Hepatocyte (in vitro differentiated cells): Measurements from ENCODE around the gene CSNK2B. TPM values are rescaled to one million over a fixed set of nuclear protein-coding genes. Genes with fewer than 3 reads are reported as not detected.
A peak's percentile ranks its signal among the peaks of the same experiment; 100 is the strongest.

Experiments used
- DNase-seq: peaks from one replicate; pipeline ENCODE4 v3.0.0-alpha.2; 2016; ENCODE audit warnings: low spot score
- H2AFZ ChIP-seq: fragments of 200-600 bp; sonication (generic); 2 replicates; pipeline ENCODE4 v1.6.0; 2016; ENCODE audit warnings: antibody characterized with exemption, mild to moderate bottlenecking
- H3K27ac ChIP-seq: fragments of 200-600 bp; sonication (generic); 2 replicates; pipeline ENCODE4 v1.5.1; 2016; ENCODE audit warnings: mild to moderate bottlenecking
- H3K27me3 ChIP-seq: fragments of 200-600 bp; sonication (generic); 2 replicates; pipeline ENCODE4 v1.6.1; 2016
- H3K36me3 ChIP-seq: fragments of 200-600 bp; sonication (generic); replicated peaks from 2 replicates; pipeline ENCODE4 v1.5.1; 2016; ENCODE audit warnings: low read depth; ENCODE audit not compliant: insufficient read depth
- H3K4me1 ChIP-seq: fragments of 200-600 bp; sonication (generic); 2 replicates; pipeline ENCODE4 v1.5.1; 2016; ENCODE audit warnings: mild to moderate bottlenecking, moderate library complexity; ENCODE audit not compliant: insufficient read depth
- H3K4me2 ChIP-seq: fragments of 200-600 bp; sonication (generic); 2 replicates; pipeline ENCODE4 v1.6.0; 2016
- H3K4me3 ChIP-seq: fragments of 200-600 bp; sonication (generic); 2 replicates; pipeline ENCODE4 v1.5.1; 2016; ENCODE audit warnings: mild to moderate bottlenecking
- H3K79me2 ChIP-seq: fragments of 200-600 bp; sonication (generic); 2 replicates; pipeline ENCODE4 v1.6.0; 2017; ENCODE audit warnings: mild to moderate bottlenecking
- H3K9me2 ChIP-seq: fragments of 200-600 bp; sonication (generic); replicated peaks from 2 replicates; pipeline ENCODE4 v1.6.0; 2017; ENCODE audit warnings: mild to moderate bottlenecking; ENCODE audit not compliant: insufficient read depth
- H3K9me3 ChIP-seq: fragments of 200-600 bp; sonication (generic); 2 replicates; pipeline ENCODE4 v1.5.1; 2016; ENCODE audit warnings: low read depth, mild to moderate bottlenecking
- H4K20me1 ChIP-seq: fragments of 200-600 bp; sonication (generic); 2 replicates; pipeline ENCODE4 v1.6.0; 2016; ENCODE audit warnings: mild to moderate bottlenecking; ENCODE audit not compliant: insufficient read depth, poor library complexity, severe bottlenecking
- CTCF ChIP-seq: fragments of 200-600 bp; sonication (generic); IDR thresholded peaks from 2 replicates; pipeline ENCODE4 v1.5.1; 2016; ENCODE audit warnings: antibody characterized with exemption, mild to moderate bottlenecking; ENCODE audit not compliant: poor library complexity
- EZH2 ChIP-seq: fragments of 200-600 bp; sonication (generic); IDR thresholded peaks from 2 replicates; pipeline ENCODE4 v1.6.1; 2016; ENCODE audit warnings: antibody characterized with exemption, mild to moderate bottlenecking, borderline replicate concordance
- EZH2phosphoT487 ChIP-seq: fragments of 200-600 bp; sonication (generic); IDR thresholded peaks from one replicate; pipeline ENCODE4 v1.6.1; 2018; ENCODE audit warnings: antibody characterized with exemption, mild to moderate bottlenecking, low read depth, moderate library complexity; ENCODE audit not compliant: unreplicated experiment, severe bottlenecking
- WGBS: methylation state at CpG from one replicate; pipeline ENCODE4 v1.1.6; 2016; ENCODE audit warnings: low lambda C conversion rate; ENCODE audit errors: missing lambda C conversion rate; 5-methylcytosine and 5-hydroxymethylcytosine counted together
- polyA plus RNA-seq: library from polyadenylated mRNA; unstranded; fragments of >200 nt; fragmentation: Nextera tagmentation; extraction: Ambion mirVana; gene quantifications from 2 replicates; pipeline ENCODE4 v1.2.1, GENCODE V29; 2016
- total RNA-seq: library from RNA; depleted of rRNA; stranded (reverse); fragments of >200 nt; gene quantifications from 2 replicates; pipeline ENCODE4 v1.2.3, GENCODE V29; 2014

CSNK2B gene
- total and polyA plus RNA-seq, 2 experiments from 2014 or later, result 155 to 181 TPM

GRCh38 chr6:31620586-31621319 lies 45.1 kb upstream of the CSNK2B start, which contains the start of gene PRRC2A:
PRRC2A (plus strand) TSS chr6:31620715; CDS start chr6:31622790, 2,075 bp downstream.
- Histone ChIP-seq H3K79me2 (peaks cover 46% of the 10 kb centered on the region), H2AFZ (peak within 1 kb of the TSS; percentile 43), H3K4me3 (peak within 1 kb of the TSS; percentile 51), H3K9me2 (no peaks in the 10 kb centered on the region), H3K4me1 (peaks cover 8% of the 10 kb centered on the region), H3K4me2 (peak within 1 kb of the TSS; percentile 91), H4K20me1 (peaks cover 26% of the 10 kb centered on the region), H3K9me3 (no peaks in the 10 kb centered on the region), H3K27me3 (no peaks in the 10 kb centered on the region), H3K36me3 (no peaks in the 10 kb centered on the region), H3K27ac (peak within 1 kb of the TSS; percentile 95)
- WGBS, result 0% methylated on average over 16 of the region's 67 CpGs
- TF ChIP-seq EZH2, result no peak
- no peak for TF ChIP-seq CTCF
- no peak for TF ChIP-seq EZH2phosphoT487
- peak; percentile 98 for DNase-seq

GRCh38 chr6:31621320-31621939 lies 44.5 kb upstream of the CSNK2B start:
- WGBS, result 3% methylated on average over 15 of the region's 15 CpGs
- DNase-seq, result no peak
- Histone ChIP-seq H4K20me1 (peaks cover 26% of the 10 kb centered on the region), H2AFZ (peak overlapping the region; percentile 43), H3K27me3 (no peaks in the 10 kb centered on the region), H3K9me3 (no peaks in the 10 kb centered on the region), H3K79me2 (peaks cover 53% of the 10 kb centered on the region), H3K9me2 (no peaks in the 10 kb centered on the region), H3K4me3 (peak overlapping the region; percentile 51), H3K4me2 (peak overlapping the region; percentile 91), H3K36me3 (no peaks in the 10 kb centered on the region), H3K4me1 (peaks cover 8% of the 10 kb centered on the region), H3K27ac (peak overlapping the region; percentile 95)
- TF ChIP-seq CTCF, result no peak
- no peak for TF ChIP-seq EZH2phosphoT487
- no peak for TF ChIP-seq EZH2

- Histone ChIP-seq H3K79me2 (peaks cover 57% of the 10 kb centered on the region), H3K36me3 (no peaks in the 10 kb centered on the region), H3K9me2 (no peaks in the 10 kb centered on the region), H2AFZ (no peak overlapping the region), H3K4me1 (peaks cover 8% of the 10 kb centered on the region), H3K27me3 (no peaks in the 10 kb centered on the region), H4K20me1 (peaks cover 26% of the 10 kb centered on the region), H3K4me3 (peak overlapping the region; percentile 51), H3K27ac (peak overlapping the region; percentile 95), H3K4me2 (peak overlapping the region; percentile 91), H3K9me3 (no peaks in the 10 kb centered on the region)
- DNase-seq, result no peak
- 10% methylated on average over 4 of the region's 4 CpGs for WGBS
- TF ChIP-seq CTCF (no peak), EZH2phosphoT487 (no peak), EZH2 (no peak)
Observed at GRCh38 chr6:31621991-31622390, 43.9 kb upstream of the CSNK2B start.
